Measurements from ENCODE around the gene FAM3C.

The FAM3C gene

DNA sequence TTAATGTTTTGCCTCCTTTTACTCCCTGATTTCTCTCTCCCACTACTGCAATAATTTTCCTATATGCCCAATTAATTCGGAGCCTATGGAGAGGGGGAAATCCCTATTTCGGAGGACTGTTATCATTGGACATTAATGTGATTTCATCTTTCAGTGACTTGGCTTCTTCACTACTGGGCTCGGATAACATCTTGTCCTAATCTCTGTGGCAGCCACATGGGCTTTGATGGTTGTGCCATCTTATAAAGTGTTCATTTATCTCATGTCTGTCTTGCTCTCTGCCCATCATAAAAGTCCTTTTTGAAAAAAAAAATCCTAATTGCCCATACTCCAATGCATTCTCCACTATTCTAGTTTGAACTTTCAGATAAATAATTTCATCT, 15.5 kb upstream of the FAM3C start:
- H3K36me3 ChIP-seq (ENCODE audit: control insufficient read depth, insufficient read depth, low read length): no peaks in the 10 kb centered on the region
- H3K4me3 ChIP-seq (ENCODE audit: insufficient read depth, low read depth, low read length, poor library complexity, severe bottlenecking): no peak overlapping the region
- H3K27me3 ChIP-seq (replicated peaks; ENCODE audit: control insufficient read depth, insufficient read depth, low read length, poor library complexity, severe bottlenecking): no peaks in the 10 kb centered on the region
- DNase-seq: no peak
- H3K27ac ChIP-seq (ENCODE audit: insufficient read depth, low read length, poor library complexity, severe bottlenecking): no peak overlapping the region
- no peaks in the 10 kb centered on the region for H3K4me1 ChIP-seq (ENCODE audit: control insufficient read depth, insufficient read depth, low read length, poor library complexity, severe bottlenecking)
- no peaks in the 10 kb centered on the region for H3K9me3 ChIP-seq (ENCODE audit: control insufficient read depth, low read length)

DNA sequence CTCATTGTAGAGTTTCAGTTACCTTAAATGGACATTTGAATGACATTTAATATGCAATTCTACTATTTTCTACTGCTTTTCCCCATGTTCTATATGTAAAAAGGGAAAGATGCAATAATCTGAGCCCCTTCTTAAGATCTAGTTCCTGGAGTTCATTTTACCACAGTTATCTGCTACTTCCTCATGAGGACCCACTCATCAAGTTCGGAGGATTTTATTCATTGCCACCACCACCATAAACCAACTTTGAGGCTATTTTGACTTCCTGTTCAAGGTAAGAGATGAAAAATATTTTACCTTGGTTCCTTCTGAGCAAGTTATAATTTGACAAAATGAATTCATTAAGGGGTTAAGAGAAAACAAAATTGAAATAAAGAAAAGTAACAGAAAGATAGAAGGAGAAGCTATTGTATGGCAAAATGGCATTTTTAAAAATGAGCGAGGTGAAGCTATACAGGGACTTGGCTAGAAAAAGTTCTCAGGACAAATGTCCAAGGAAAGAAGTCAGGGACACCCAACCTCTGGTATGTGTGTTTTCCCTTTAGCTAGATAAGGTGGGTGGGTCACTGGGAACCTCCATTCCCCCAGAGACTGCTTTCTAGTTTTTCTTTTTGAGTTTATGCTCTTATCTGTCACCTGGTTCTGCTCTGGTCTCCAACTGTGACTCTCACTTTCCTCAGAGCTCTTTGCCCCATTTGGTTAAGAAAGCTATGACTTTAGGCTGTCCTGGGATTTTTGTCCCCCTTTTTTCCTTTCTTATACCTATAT, 14.9 kb upstream of the FAM3C start:
- H3K4me3 ChIP-seq (ENCODE audit: insufficient read depth, low read depth, low read length, poor library complexity, severe bottlenecking): no peak overlapping the region
- no peaks in the 10 kb centered on the region for H3K27me3 ChIP-seq (replicated peaks; ENCODE audit: control insufficient read depth, insufficient read depth, low read length, poor library complexity, severe bottlenecking)
- H3K4me1 ChIP-seq (ENCODE audit: control insufficient read depth, insufficient read depth, low read length, poor library complexity, severe bottlenecking): no peaks in the 10 kb centered on the region
- H3K27ac ChIP-seq (ENCODE audit: insufficient read depth, low read length, poor library complexity, severe bottlenecking): no peak overlapping the region
- no peaks in the 10 kb centered on the region for H3K9me3 ChIP-seq (ENCODE audit: control insufficient read depth, low read length)
- no peak for DNase-seq
- H3K36me3 ChIP-seq (ENCODE audit: control insufficient read depth, insufficient read depth, low read length): no peaks in the 10 kb centered on the region

DNA sequence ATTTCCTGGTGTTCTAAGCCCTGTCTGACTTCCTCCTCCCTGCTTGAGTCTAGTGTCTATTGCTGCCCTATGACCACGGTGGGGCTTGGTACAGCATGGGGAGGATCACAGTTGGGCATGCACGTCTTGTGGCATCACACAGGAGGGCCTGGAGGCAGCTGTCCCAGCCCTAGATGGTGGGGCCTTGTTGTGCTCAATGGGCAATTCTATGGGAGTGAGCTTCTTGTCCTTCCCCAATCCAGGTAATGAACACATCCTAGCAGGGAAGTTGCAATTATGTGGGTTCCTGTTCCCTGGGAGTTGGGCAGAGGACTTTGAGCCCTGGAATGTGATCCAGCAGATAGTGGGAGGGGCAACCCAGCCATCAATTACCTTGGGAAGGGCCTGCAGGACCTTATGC, 10.8 kb upstream of the FAM3C start:
- H3K36me3 ChIP-seq (ENCODE audit: control insufficient read depth, insufficient read depth, low read length): no peaks in the 10 kb centered on the region
- no peak overlapping the region for H3K4me3 ChIP-seq (ENCODE audit: insufficient read depth, low read depth, low read length, poor library complexity, severe bottlenecking)
- no peaks in the 10 kb centered on the region for H3K9me3 ChIP-seq (ENCODE audit: control insufficient read depth, low read length)
- H3K4me1 ChIP-seq (ENCODE audit: control insufficient read depth, insufficient read depth, low read length, poor library complexity, severe bottlenecking): no peaks in the 10 kb centered on the region
- no peaks in the 10 kb centered on the region for H3K27me3 ChIP-seq (replicated peaks; ENCODE audit: control insufficient read depth, insufficient read depth, low read length, poor library complexity, severe bottlenecking)
- no peak for DNase-seq
- no peak overlapping the region for H3K27ac ChIP-seq (ENCODE audit: insufficient read depth, low read length, poor library complexity, severe bottlenecking)

DNA sequence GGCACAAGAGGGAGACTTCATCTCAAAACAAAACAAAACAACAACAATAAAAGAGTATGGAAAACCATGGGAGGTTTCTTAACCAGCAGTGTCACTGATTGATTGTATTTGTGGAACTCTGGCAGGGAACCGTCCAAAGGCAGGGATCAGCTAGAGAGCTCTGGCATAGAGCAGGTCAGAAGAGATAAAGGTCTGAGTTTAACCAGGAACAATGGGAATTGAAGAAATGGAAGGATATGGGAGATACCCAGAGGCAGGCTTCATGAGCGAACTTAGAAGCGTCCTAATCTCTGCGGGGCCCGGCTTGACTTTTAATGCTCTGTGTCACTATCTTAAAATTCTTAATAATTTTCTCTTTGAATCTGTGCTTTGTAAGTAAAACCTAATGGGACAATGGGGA, 10.4 kb upstream of the FAM3C start:
- Histone ChIP-seq H3K9me3 (ENCODE audit: control insufficient read depth, low read length) (no peaks in the 10 kb centered on the region), H3K36me3 (ENCODE audit: control insufficient read depth, insufficient read depth, low read length) (no peaks in the 10 kb centered on the region), H3K27ac (ENCODE audit: insufficient read depth, low read length, poor library complexity, severe bottlenecking) (no peak overlapping the region), H3K4me3 (ENCODE audit: insufficient read depth, low read depth, low read length, poor library complexity, severe bottlenecking) (no peak overlapping the region), H3K4me1 (ENCODE audit: control insufficient read depth, insufficient read depth, low read length, poor library complexity, severe bottlenecking) (no peaks in the 10 kb centered on the region), H3K27me3 (replicated peaks; ENCODE audit: control insufficient read depth, insufficient read depth, low read length, poor library complexity, severe bottlenecking) (no peaks in the 10 kb centered on the region)
- no peak for DNase-seq

GRCh38 chr7:121404348-121404747, 8.2 kb upstream of the FAM3C start:
- Histone ChIP-seq H3K4me1 (ENCODE audit: control insufficient read depth, insufficient read depth, low read length, poor library complexity, severe bottlenecking) (no peaks in the 10 kb centered on the region), H3K9me3 (ENCODE audit: control insufficient read depth, low read length) (no peaks in the 10 kb centered on the region), H3K36me3 (ENCODE audit: control insufficient read depth, insufficient read depth, low read length) (no peaks in the 10 kb centered on the region), H3K27ac (ENCODE audit: insufficient read depth, low read length, poor library complexity, severe bottlenecking) (no peak overlapping the region), H3K27me3 (replicated peaks; ENCODE audit: control insufficient read depth, insufficient read depth, low read length, poor library complexity, severe bottlenecking) (no peaks in the 10 kb centered on the region), H3K4me3 (ENCODE audit: insufficient read depth, low read depth, low read length, poor library complexity, severe bottlenecking) (no peak overlapping the region)
- no peak for DNase-seq

DNA sequence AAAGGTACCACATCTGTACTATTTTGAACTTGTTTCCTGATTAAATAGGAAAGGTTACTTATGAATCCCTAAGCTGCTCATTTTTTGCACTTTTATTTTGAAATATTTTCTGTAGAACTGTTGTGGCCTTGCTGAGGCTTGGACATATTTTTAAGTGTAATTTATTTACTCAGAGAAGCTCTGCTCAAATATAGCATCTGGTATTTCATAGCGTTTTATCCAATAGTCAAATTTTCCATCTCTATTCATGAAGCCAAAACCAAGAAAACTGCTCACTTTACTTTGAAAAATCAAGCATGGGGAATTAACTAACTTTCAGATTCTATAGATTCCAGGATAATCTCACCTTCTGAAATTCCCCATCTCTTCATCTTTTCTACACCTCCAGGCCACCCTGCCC, 6.6 kb upstream of the FAM3C start:
- no peak overlapping the region for H3K27ac ChIP-seq (ENCODE audit: insufficient read depth, low read length, poor library complexity, severe bottlenecking)
- DNase-seq: no peak
- H3K36me3 ChIP-seq (ENCODE audit: control insufficient read depth, insufficient read depth, low read length): no peaks in the 10 kb centered on the region
- no peaks in the 10 kb centered on the region for H3K27me3 ChIP-seq (replicated peaks; ENCODE audit: control insufficient read depth, insufficient read depth, low read length, poor library complexity, severe bottlenecking)
- no peak overlapping the region for H3K4me3 ChIP-seq (ENCODE audit: insufficient read depth, low read depth, low read length, poor library complexity, severe bottlenecking)
- H3K4me1 ChIP-seq (ENCODE audit: control insufficient read depth, insufficient read depth, low read length, poor library complexity, severe bottlenecking): no peaks in the 10 kb centered on the region
- no peaks in the 10 kb centered on the region for H3K9me3 ChIP-seq (ENCODE audit: control insufficient read depth, low read length)

GRCh38 chr7:121401896-121402295, 5.8 kb upstream of the FAM3C start:
- H3K27me3 ChIP-seq (replicated peaks; ENCODE audit: control insufficient read depth, insufficient read depth, low read length, poor library complexity, severe bottlenecking): no peaks in the 10 kb centered on the region
- no peaks in the 10 kb centered on the region for H3K4me1 ChIP-seq (ENCODE audit: control insufficient read depth, insufficient read depth, low read length, poor library complexity, severe bottlenecking)
- no peaks in the 10 kb centered on the region for H3K9me3 ChIP-seq (ENCODE audit: control insufficient read depth, low read length)
- H3K27ac ChIP-seq (ENCODE audit: insufficient read depth, low read length, poor library complexity, severe bottlenecking): no peak overlapping the region
- no peaks in the 10 kb centered on the region for H3K36me3 ChIP-seq (ENCODE audit: control insufficient read depth, insufficient read depth, low read length)
- no peak overlapping the region for H3K4me3 ChIP-seq (ENCODE audit: insufficient read depth, low read depth, low read length, poor library complexity, severe bottlenecking)
- DNase-seq: no peak

DNA sequence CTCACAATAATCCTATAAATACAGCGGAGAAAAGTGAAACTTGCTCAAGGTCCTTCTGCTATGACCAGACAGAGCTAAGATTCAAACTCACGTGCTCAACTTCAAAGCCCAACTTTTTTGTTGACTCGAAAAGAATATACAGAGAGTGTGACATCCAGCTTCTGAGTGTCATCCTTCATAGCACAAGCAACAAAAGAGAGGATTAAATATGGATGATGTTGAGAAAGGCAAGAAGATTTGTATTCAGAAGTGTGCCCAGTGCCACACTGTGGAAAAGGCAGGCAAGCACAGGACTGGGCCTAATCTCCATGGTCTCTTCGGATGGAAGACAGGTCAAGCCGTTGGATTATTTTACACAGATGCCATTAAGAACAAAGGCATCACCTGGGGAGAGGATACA, 2.1 kb upstream of the FAM3C start:
- Histone ChIP-seq H3K36me3 (ENCODE audit: control insufficient read depth, insufficient read depth, low read length) (no peaks in the 10 kb centered on the region), H3K27me3 (replicated peaks; ENCODE audit: control insufficient read depth, insufficient read depth, low read length, poor library complexity, severe bottlenecking) (no peaks in the 10 kb centered on the region), H3K4me3 (ENCODE audit: insufficient read depth, low read depth, low read length, poor library complexity, severe bottlenecking) (no peak overlapping the region), H3K27ac (ENCODE audit: insufficient read depth, low read length, poor library complexity, severe bottlenecking) (no peak overlapping the region), H3K4me1 (ENCODE audit: control insufficient read depth, insufficient read depth, low read length, poor library complexity, severe bottlenecking) (no peaks in the 10 kb centered on the region), H3K9me3 (ENCODE audit: control insufficient read depth, low read length) (no peaks in the 10 kb centered on the region)
- no peak for DNase-seq

- DNase-seq: no peak
These were observed 1.7 kb upstream of the FAM3C start for GRCh38 chr7:121397822-121398221.

DNA sequence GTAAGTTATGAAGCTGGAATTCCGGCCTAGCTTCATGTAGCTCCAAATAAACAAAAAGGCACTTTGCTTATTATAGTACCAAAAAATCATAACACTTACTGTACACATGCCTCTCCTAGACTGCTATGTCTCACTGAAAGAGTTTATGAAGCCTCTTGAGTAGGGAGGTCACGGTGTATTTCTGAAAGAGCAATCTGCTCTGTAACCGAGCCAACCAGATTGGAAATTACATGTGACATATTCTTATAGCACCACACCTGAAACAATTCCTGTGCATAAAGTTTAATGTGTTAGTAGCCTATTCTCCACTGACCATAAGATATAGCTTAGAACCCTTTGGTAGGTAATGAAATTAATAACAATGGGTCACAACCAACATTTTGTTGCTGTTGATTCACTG, 1.3 kb upstream of the FAM3C start:
- no peak for DNase-seq
- no peaks in the 10 kb centered on the region for H3K27me3 ChIP-seq (replicated peaks; ENCODE audit: control insufficient read depth, insufficient read depth, low read length, poor library complexity, severe bottlenecking)
- H3K4me1 ChIP-seq (ENCODE audit: control insufficient read depth, insufficient read depth, low read length, poor library complexity, severe bottlenecking): no peaks in the 10 kb centered on the region
- H3K4me3 ChIP-seq (ENCODE audit: insufficient read depth, low read depth, low read length, poor library complexity, severe bottlenecking): no peak overlapping the region
- H3K27ac ChIP-seq (ENCODE audit: insufficient read depth, low read length, poor library complexity, severe bottlenecking): no peak overlapping the region
- no peaks in the 10 kb centered on the region for H3K9me3 ChIP-seq (ENCODE audit: control insufficient read depth, low read length)
- H3K36me3 ChIP-seq (ENCODE audit: control insufficient read depth, insufficient read depth, low read length): no peaks in the 10 kb centered on the region

More at GRCh38 chr7:121397822-121398221, 1.7 kb upstream of the FAM3C start:
- Histone ChIP-seq H3K4me3 (ENCODE audit: insufficient read depth, low read depth, low read length, poor library complexity, severe bottlenecking) (no peak overlapping the region), H3K4me1 (ENCODE audit: control insufficient read depth, insufficient read depth, low read length, poor library complexity, severe bottlenecking) (no peaks in the 10 kb centered on the region), H3K9me3 (ENCODE audit: control insufficient read depth, low read length) (no peaks in the 10 kb centered on the region), H3K27me3 (replicated peaks; ENCODE audit: control insufficient read depth, insufficient read depth, low read length, poor library complexity, severe bottlenecking) (no peaks in the 10 kb centered on the region), H3K36me3 (ENCODE audit: control insufficient read depth, insufficient read depth, low read length) (no peaks in the 10 kb centered on the region), H3K27ac (ENCODE audit: insufficient read depth, low read length, poor library complexity, severe bottlenecking) (no peak overlapping the region)
